Esophagus squamous epithelium (tissue), 5 donors: ENCODE results near the gene DCP2. TPM values are rescaled to one million over a fixed set of nuclear protein-coding genes. Genes with fewer than 3 reads are reported as not detected.

Experiments
- DNase-seq: peaks from one replicate; lab custom pipeline; 2025; lab: John Stamatoyannopoulos, UW
- H3K27ac ChIP-seq, 4 donors: fragments of 200-600 bp; sonication (generic); one replicate each; pipeline ENCODE4 v1.5.1; 2016 to 2019; ENCODE audit warnings: mild to moderate bottlenecking in 1 of 4
- H3K27me3 ChIP-seq, 4 donors: fragments of 200-600 bp; sonication (generic); 1 replicate in 3 of 4; 2 replicates in 1 of 4; pipeline versions ENCODE4 v1.5.1 to v1.6.0; 2017 to 2021; ENCODE audit warnings: antibody characterized with exemption in 1 of 4
- H3K36me3 ChIP-seq, 3 donors: fragments of 200-600 bp; sonication (generic); one replicate each; pipeline ENCODE4 v1.5.1; 2016 to 2019
- H3K4me1 ChIP-seq, 3 donors: fragments of 200-600 bp; sonication (generic); one replicate each; pipeline ENCODE4 v1.5.1; 2017 to 2019
- H3K4me3 ChIP-seq, 4 donors: fragments of 200-600 bp; sonication (generic); 1 replicate in 3 of 4; 2 replicates in 1 of 4; pipeline ENCODE4 v1.5.1; 2016 to 2019; ENCODE audit warnings: mild to moderate bottlenecking in 2 of 4, moderate library complexity in 1 of 4
- H3K9me3 ChIP-seq, 3 donors: fragments of 200-600 bp; sonication (generic); one replicate each; pipeline ENCODE4 v1.5.1; 2016 to 2019
- CTCF ChIP-seq, 6 experiments: fragments of 450-650 bp in 4 of 6; fragments of 200-600 bp in 2 of 6; sonication (generic) in 2 of 6; IDR thresholded peaks; one replicate each; pipeline ENCODE4 v1.5.1; 2016 to 2019; ENCODE audit warnings: antibody characterized with exemption in 6 of 6, mild to moderate bottlenecking in 4 of 6, moderate library complexity in 4 of 6
- POLR2A ChIP-seq, 4 donors: fragments of 450-650 bp; IDR thresholded peaks; one replicate each; pipeline ENCODE4 v1.6.1; 2017; ENCODE audit warnings: antibody characterized with exemption in 4 of 4, mild to moderate bottlenecking in 4 of 4, moderate library complexity in 3 of 4
- WGBS, 2 donors: methylation state at CpG; one replicate each; pipeline ENCODE4 v1.1.5; 2018; 5-methylcytosine and 5-hydroxymethylcytosine counted together
- intact Hi-C: fragments of 100-400 bp; cut with DNase I; formaldehyde crosslinking; loops from one replicate; pipeline ENCODE4 v1.15.0; 2022
- total RNA-seq, 4 donors: library from RNA; depleted of rRNA; stranded (reverse); fragments of >200 nt; gene quantifications; one replicate each; pipeline ENCODE4 v1.1.0, GENCODE V29; 2016
- donor health status: DM: yes; HTN: yes; CAD: no.

The DCP2 gene
- total RNA-seq, 4 donors from 2014 or later: 9.0 to 24.9 (median 17.4) TPM

DNA sequence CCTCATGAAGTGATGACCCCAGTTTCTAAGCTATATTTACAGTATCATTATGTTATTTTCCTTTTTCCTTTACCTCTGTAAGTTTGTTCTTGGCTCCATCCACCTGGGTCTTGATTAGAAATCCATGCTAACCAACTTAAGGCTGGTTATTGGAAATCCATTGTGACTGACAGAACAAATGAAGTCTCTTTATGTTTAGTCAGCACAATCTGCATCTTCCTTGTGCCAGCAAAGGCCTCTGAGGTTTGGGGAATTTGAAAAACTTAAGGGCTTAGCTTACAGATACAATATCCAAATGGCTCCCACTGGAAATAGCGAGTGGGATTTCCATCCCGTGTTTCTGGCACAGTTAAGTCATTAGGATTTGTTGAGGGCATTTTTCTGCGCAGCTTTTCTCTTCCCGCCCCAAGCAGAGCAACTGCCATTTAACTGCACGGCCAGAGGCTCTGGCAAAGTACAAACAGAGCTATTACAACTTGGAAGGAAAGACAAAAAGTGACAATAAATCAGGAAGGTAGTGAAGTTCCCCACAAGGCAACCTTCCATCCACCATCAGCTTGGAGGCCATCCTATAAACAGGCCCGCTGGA, 64.2 kb downstream of the DCP2 start:
- DNase-seq: no peak
- WGBS, 2 donors: 93 to 96% methylated on average over 6 of the region's 6 CpGs
- Histone ChIP-seq H3K27ac (no peak overlapping the region), H3K4me1 (peaks cover 0 to 23% (median 13%) of the 10 kb centered on the region in 3 donors), H3K36me3 (peaks cover 0 to 89% (median 0%) of the 10 kb centered on the region in 3 donors), H3K27me3 (no peaks in the 10 kb centered on the region), H3K9me3 (no peaks in the 10 kb centered on the region), H3K4me3 (no peak overlapping the region)
- TF ChIP-seq POLR2A (IDR thresholded peaks at IDR 0.05) (no peak), CTCF (IDR thresholded peaks at IDR 0.05) (no peak)
- intact Hi-C loops: no loop called here

DNA sequence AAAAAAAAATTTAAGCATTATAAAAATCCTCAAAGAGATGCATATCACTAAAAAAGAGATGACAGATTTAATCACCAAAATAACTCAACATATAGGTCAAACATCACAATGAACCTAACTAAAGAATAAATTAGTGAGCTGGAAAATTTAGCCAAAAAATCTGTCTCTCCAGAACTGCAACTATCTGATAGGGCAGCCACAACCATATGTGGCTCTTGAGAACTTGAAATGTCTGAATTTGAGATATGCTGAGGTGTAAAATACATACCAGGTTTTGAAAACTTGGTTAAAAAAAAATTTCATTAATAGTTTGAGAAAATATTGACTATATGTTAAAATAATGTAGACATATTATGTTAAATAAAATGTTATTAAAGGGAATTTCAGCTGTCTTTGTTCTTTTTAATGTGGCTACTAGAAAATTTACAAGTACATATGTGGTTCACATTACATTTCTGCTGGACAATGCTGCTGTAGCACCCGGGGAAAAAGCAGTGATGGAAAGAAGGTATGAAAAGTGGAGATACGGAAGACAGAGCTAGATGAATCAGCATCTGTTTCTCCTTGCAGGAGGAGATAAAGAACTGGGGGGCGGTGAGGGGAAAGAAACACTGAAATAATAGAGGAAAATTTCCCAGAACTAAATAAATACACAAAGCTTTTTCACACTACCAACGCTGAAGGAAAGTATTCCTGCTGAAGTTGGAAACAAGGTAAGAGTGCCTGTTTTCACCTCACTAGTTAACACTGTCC, 66.1 kb downstream of the DCP2 start:
- 80 to 86% methylated on average over 4 of the region's 4 CpGs for WGBS, 2 donors
- DNase-seq: no peak
- peaks cover 0 to 33% (median 13%) of the 10 kb centered on the region in 3 donors for H3K4me1 ChIP-seq
- no peak overlapping the region for H3K4me3 ChIP-seq
- H3K9me3 ChIP-seq: no peaks in the 10 kb centered on the region
- no peaks in the 10 kb centered on the region for H3K27me3 ChIP-seq
- TF ChIP-seq POLR2A (IDR thresholded peaks at IDR 0.05): no peak
- H3K36me3 ChIP-seq: peaks cover 0 to 86% (median 0%) of the 10 kb centered on the region in 3 donors
- no peak overlapping the region for H3K27ac ChIP-seq
- intact Hi-C loops: no loop called here

- DNase-seq: no peak
- H3K9me3 ChIP-seq: no peaks in the 10 kb centered on the region
- intact Hi-C loops: no loop called here
- WGBS, 2 donors: 77 to 85% methylated on average over 11 to 16 of the region's 16 CpGs
- H3K4me1 ChIP-seq: peaks cover 0 to 35% (median 13%) of the 10 kb centered on the region in 3 donors
- peaks cover 0 to 86% (median 0%) of the 10 kb centered on the region in 3 donors for H3K36me3 ChIP-seq
- no peaks in the 10 kb centered on the region for H3K27me3 ChIP-seq
- H3K27ac ChIP-seq: no peak overlapping the region
- H3K4me3 ChIP-seq: no peak overlapping the region
- no peak for TF ChIP-seq POLR2A (IDR thresholded peaks at IDR 0.05)
- peak in 1 of 6 experiments; percentile 19 for TF ChIP-seq CTCF (IDR thresholded peaks at IDR 0.05)
Measured at GRCh38 chr5:113043491-113043931, 66.9 kb downstream of the DCP2 start.

GRCh38 chr5:113044776-113045465, 68.3 kb downstream of the DCP2 start:
- Histone ChIP-seq H3K27ac (peak overlapping the region in 1 of 4 donors; percentile 25), H3K9me3 (no peaks in the 10 kb centered on the region), H3K4me3 (no peak overlapping the region), H3K27me3 (no peaks in the 10 kb centered on the region), H3K4me1 (peaks cover 0 to 36% (median 13%) of the 10 kb centered on the region in 3 donors), H3K36me3 (peaks cover 0 to 86% (median 0%) of the 10 kb centered on the region in 3 donors)
- WGBS, 2 donors: 43 to 63% methylated on average over 11 of the region's 11 CpGs
- intact Hi-C loops: no loop called here
- no peak for DNase-seq
- TF ChIP-seq CTCF (IDR thresholded peaks at IDR 0.05) (no peak), POLR2A (IDR thresholded peaks at IDR 0.05) (no peak)

GRCh38 chr5:113047234-113047633, 70.6 kb downstream of the DCP2 start:
- intact Hi-C loops: no loop called here
- WGBS, 2 donors: 56% methylated on average over 2 of the region's 2 CpGs; no CpG with 5 or more reads in 1 of the 2 donors
- DNase-seq: no peak
- Histone ChIP-seq H3K27ac (peak overlapping the region in 1 of 4 donors; percentile 21), H3K27me3 (no peaks in the 10 kb centered on the region), H3K36me3 (peaks cover 0 to 72% (median 0%) of the 10 kb centered on the region in 3 donors), H3K4me1 (peaks cover 7 to 59% (median 28%) of the 10 kb centered on the region in 3 donors), H3K9me3 (no peaks in the 10 kb centered on the region), H3K4me3 (no peak overlapping the region)
- no peak for TF ChIP-seq CTCF (IDR thresholded peaks at IDR 0.05)
- TF ChIP-seq POLR2A (IDR thresholded peaks at IDR 0.05): no peak
